Measurements from ENCODE around the gene GNB5. TPM values are rescaled to one million over a fixed set of nuclear protein-coding genes. Genes with fewer than 3 reads are reported as not detected.

The GNB5 gene
- polyA plus RNA-seq, 4 donors: 14.9 to 23.4 (median 16.8) TPM

GRCh38 chr15:52146776-52147175 lies 44.4 kb downstream of the GNB5 start:
- no peak for DNase-seq (ENCODE audit: low read depth in 4 of 4, low spot score in 2 of 4)

- no peak for DNase-seq (ENCODE audit: low read depth in 4 of 4, low spot score in 2 of 4)
Measured at GRCh38 chr15:52146261-52146660, 44.9 kb downstream of the GNB5 start.

GRCh38 chr15:52144656-52145178 lies 46.5 kb downstream of the GNB5 start:
- no peak for DNase-seq (ENCODE audit: low read depth in 4 of 4, low spot score in 2 of 4)

- DNase-seq (ENCODE audit: low read depth in 4 of 4, low spot score in 2 of 4): no peak
Measured at GRCh38 chr15:52143873-52144272, 47.3 kb downstream of the GNB5 start.

- no peak for DNase-seq (ENCODE audit: low read depth in 4 of 4, low spot score in 2 of 4)
Measured at GRCh38 chr15:52140646-52141045, 50.5 kb downstream of the GNB5 start.

- DNase-seq (ENCODE audit: low read depth in 4 of 4, low spot score in 2 of 4): peak in 3 of 4 donors; percentile 9 to 50 (median 28)
Measured at GRCh38 chr15:52139599-52140462, 51.4 kb downstream of the GNB5 start.

- DNase-seq (ENCODE audit: low read depth in 4 of 4, low spot score in 2 of 4): no peak
Measured at GRCh38 chr15:52137432-52138357, 53.5 kb downstream of the GNB5 start.

GRCh38 chr15:52136442-52136980 lies 54.7 kb downstream of the GNB5 start:
- DNase-seq (ENCODE audit: low read depth in 4 of 4, low spot score in 2 of 4): no peak

GRCh38 chr15:52134502-52135144 lies 56.6 kb downstream of the GNB5 start:
- no peak for DNase-seq (ENCODE audit: low read depth in 4 of 4, low spot score in 2 of 4)

GRCh38 chr15:52133510-52134220 lies 57.5 kb downstream of the GNB5 start:
- DNase-seq (ENCODE audit: low read depth in 4 of 4, low spot score in 2 of 4): no peak

- DNase-seq (ENCODE audit: low read depth in 4 of 4, low spot score in 2 of 4): no peak
Measured at GRCh38 chr15:52132066-52132465, 59.1 kb downstream of the GNB5 start.

GRCh38 chr15:52128568-52128967 lies 62.6 kb downstream of the GNB5 start:
- no peak for DNase-seq (ENCODE audit: low read depth in 4 of 4, low spot score in 2 of 4)

- DNase-seq (ENCODE audit: low read depth in 4 of 4, low spot score in 2 of 4): no peak
Measured at GRCh38 chr15:52124270-52124880, 66.8 kb downstream of the GNB5 start.

- no peak for DNase-seq (ENCODE audit: low read depth in 4 of 4, low spot score in 2 of 4)
Measured at GRCh38 chr15:52121896-52122295, 69.3 kb downstream of the GNB5 start.

- DNase-seq (ENCODE audit: low read depth in 4 of 4, low spot score in 2 of 4): no peak
Measured at GRCh38 chr15:52121006-52121405, 70.2 kb downstream of the GNB5 start.

- no peak for DNase-seq (ENCODE audit: low read depth in 4 of 4, low spot score in 2 of 4)
Measured at GRCh38 chr15:52120488-52120887, 70.7 kb downstream of the GNB5 start.

GRCh38 chr15:52118969-52119749 lies 72.0 kb downstream of the GNB5 start:
- no peak for DNase-seq (ENCODE audit: low read depth in 4 of 4, low spot score in 2 of 4)

GRCh38 chr15:52117549-52117948 lies 73.6 kb downstream of the GNB5 start:
- DNase-seq (ENCODE audit: low read depth in 4 of 4, low spot score in 2 of 4): no peak

Data from left renal cortex interstitium (tissue), 4 donors.